ENCODE results near the gene MAGI2. TPM values are rescaled to one million over a fixed set of nuclear protein-coding genes. Genes with fewer than 3 reads are reported as not detected.

The MAGI2 gene
- total RNA-seq, 3 donors from 2014 or later (not counting 1 experiment from before 2014, with no cell fraction given), result 0.09 to 0.48 (median 0.27) TPM

DNA sequence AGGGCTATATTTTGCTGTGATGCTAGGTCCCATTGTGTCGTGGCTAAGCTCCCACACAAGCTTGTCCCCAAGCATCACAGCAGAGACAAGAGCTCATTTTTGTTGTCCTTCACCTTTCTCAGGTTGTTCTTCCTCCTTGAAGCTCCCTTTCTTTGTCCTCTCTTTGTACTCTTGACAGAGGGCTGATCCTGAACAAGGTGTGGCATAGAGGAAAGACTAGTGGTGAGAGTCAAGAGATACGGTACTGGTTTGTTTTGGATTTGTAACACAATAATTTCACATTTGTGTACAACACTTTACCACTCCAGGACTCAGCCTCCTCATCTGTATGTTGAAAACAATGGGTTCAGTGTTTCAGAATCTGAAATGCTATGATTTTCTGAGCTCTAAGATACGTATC is 41.0 kb downstream of the MAGI2 start:
- no peaks in the 10 kb centered on the region for H3K36me3 Mint-ChIP-seq
- H3K27me3 Mint-ChIP-seq (ENCODE audit: low read depth in 2 of 2), result no peaks in the 10 kb centered on the region
- H3K4me3 ChIP-seq (ENCODE audit: low read length), result no peak overlapping the region
- TF ChIP-seq, protein P1, sequence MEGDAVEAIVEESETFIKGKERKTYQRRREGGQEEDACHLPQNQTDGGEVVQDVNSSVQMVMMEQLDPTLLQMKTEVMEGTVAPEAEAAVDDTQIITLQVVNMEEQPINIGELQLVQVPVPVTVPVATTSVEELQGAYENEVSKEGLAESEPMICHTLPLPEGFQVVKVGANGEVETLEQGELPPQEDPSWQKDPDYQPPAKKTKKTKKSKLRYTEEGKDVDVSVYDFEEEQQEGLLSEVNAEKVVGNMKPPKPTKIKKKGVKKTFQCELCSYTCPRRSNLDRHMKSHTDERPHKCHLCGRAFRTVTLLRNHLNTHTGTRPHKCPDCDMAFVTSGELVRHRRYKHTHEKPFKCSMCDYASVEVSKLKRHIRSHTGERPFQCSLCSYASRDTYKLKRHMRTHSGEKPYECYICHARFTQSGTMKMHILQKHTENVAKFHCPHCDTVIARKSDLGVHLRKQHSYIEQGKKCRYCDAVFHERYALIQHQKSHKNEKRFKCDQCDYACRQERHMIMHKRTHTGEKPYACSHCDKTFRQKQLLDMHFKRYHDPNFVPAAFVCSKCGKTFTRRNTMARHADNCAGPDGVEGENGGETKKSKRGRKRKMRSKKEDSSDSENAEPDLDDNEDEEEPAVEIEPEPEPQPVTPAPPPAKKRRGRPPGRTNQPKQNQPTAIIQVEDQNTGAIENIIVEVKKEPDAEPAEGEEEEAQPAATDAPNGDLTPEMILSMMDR (IDR thresholded peaks at IDR 0.05), result no peak
- no peak overlapping the region for H3K4me3 Mint-ChIP-seq
- H3K4me1 ChIP-seq (ENCODE audit: control insufficient read depth, insufficient read depth, low read length), result no peaks in the 10 kb centered on the region
- ATAC-seq (no peak), DNase-seq (no peak)
- no peaks in the 10 kb centered on the region for H3K36me3 ChIP-seq (ENCODE audit: control insufficient read depth, insufficient read depth, low read length)
- intact Hi-C loops (cut with micrococcal nuclease), result no loop called here
- H3K27ac Mint-ChIP-seq, result no peak overlapping the region
- no peaks in the 10 kb centered on the region for H3K27me3 ChIP-seq (ENCODE audit: control insufficient read depth, insufficient read depth, low read length)
- peaks cover 11% of the 10 kb centered on the region in 2 donors for H3K9me3 Mint-ChIP-seq
- 78% methylated on average over 2 of the region's 3 CpGs for WGBS (ENCODE audit: insufficient coverage)
- H3K4me1 Mint-ChIP-seq, result no peaks in the 10 kb centered on the region
- H3K9me3 ChIP-seq (ENCODE audit: control insufficient read depth, insufficient read depth, low read length), result no peaks in the 10 kb centered on the region
- H3K27ac ChIP-seq (ENCODE audit: low read length), result no peak overlapping the region

DNA sequence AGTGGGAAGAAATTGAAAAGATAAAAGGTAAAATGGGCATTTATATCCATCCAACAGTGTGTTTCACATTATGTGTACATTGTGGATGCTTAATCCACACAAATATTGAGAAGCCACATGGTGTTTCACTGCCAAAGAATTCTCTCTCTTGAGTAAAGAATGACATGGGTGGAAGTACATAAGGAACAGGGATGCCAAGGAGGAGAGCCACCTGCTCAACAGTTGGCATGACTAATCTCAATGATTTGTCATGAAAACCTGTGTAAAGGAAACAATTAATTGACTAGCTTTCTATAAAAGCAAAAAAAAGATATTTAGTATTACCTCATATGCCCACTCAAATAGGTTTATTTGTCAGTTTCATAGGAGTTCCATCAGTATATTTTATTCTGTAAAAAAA is 43.1 kb downstream of the MAGI2 start:
- Mint-ChIP-seq H3K27ac (no peak overlapping the region), H3K9me3 (peaks cover 6 to 7% of the 10 kb centered on the region in 2 donors), H3K4me3 (no peak overlapping the region), H3K27me3 (ENCODE audit: low read depth in 2 of 2) (no peaks in the 10 kb centered on the region), H3K4me1 (no peaks in the 10 kb centered on the region), H3K36me3 (no peaks in the 10 kb centered on the region)
- no peak for DNase-seq
- Histone ChIP-seq H3K27ac (ENCODE audit: low read length) (no peak overlapping the region), H3K9me3 (ENCODE audit: control insufficient read depth, insufficient read depth, low read length) (no peaks in the 10 kb centered on the region), H3K36me3 (ENCODE audit: control insufficient read depth, insufficient read depth, low read length) (no peaks in the 10 kb centered on the region), H3K4me3 (ENCODE audit: low read length) (no peak overlapping the region), H3K4me1 (ENCODE audit: control insufficient read depth, insufficient read depth, low read length) (no peaks in the 10 kb centered on the region), H3K27me3 (ENCODE audit: control insufficient read depth, insufficient read depth, low read length) (no peaks in the 10 kb centered on the region)
- TF ChIP-seq, protein P1 (IDR thresholded peaks at IDR 0.05), result no peak
- ATAC-seq, result no peak
- intact Hi-C loops (cut with micrococcal nuclease), result no loop called here

DNA sequence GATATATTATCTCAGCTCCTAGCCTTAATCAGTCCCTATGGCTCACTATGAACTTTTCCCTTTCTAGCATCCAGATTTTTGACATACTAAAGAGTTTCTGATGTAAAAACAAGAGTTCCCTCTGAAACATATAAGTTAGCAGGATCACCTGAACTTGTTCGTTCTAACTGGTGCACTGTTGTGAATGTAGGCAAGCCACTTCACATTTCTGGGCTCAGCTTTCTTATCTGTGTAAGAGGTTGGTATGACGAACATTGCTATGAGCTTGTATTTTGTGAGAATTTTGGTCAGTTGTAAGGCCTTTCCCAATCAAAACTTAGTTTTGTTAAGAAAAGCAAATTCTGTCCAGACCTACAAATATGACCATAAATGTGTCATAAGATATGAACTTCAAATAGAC is 46.1 kb downstream of the MAGI2 start:
- Histone ChIP-seq H3K36me3 (ENCODE audit: control insufficient read depth, insufficient read depth, low read length) (no peaks in the 10 kb centered on the region), H3K4me1 (ENCODE audit: control insufficient read depth, insufficient read depth, low read length) (no peaks in the 10 kb centered on the region), H3K4me3 (ENCODE audit: low read length) (no peak overlapping the region), H3K27me3 (ENCODE audit: control insufficient read depth, insufficient read depth, low read length) (no peaks in the 10 kb centered on the region), H3K27ac (ENCODE audit: low read length) (no peak overlapping the region), H3K9me3 (ENCODE audit: control insufficient read depth, insufficient read depth, low read length) (no peaks in the 10 kb centered on the region)
- no peak overlapping the region for H3K4me3 Mint-ChIP-seq
- TF ChIP-seq, protein P1 (IDR thresholded peaks at IDR 0.05), result no peak
- no peak overlapping the region for H3K27ac Mint-ChIP-seq
- DNase-seq (no peak), ATAC-seq (no peak)
- no peaks in the 10 kb centered on the region for H3K36me3 Mint-ChIP-seq
- H3K9me3 Mint-ChIP-seq, result peaks cover 4 to 6% of the 10 kb centered on the region in 2 donors
- H3K27me3 Mint-ChIP-seq (ENCODE audit: low read depth in 2 of 2), result no peaks in the 10 kb centered on the region
- no peaks in the 10 kb centered on the region for H3K4me1 Mint-ChIP-seq
- WGBS (ENCODE audit: insufficient coverage), result 95% methylated on average over 1 of the region's 2 CpGs
- intact Hi-C loops (cut with micrococcal nuclease), result no loop called here

DNA sequence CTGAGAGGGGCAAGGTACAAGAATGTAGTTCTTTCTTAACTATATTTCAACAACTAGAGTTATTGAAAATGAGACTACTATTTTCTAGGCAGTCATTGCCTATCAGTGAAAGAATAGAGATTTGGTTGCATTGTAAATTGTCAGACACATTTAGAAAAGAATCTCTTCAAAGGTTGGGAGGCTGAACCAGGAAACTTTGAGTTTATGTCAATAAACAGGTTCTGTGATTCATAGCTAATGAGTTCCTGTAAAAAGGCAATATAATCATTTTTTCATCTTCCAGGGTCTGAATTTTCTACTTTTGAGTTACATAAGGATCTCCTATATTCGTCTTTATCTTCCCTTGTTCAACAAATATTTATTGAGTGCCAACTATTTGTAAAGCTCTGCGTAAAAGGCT is 47.1 kb downstream of the MAGI2 start:
- TF ChIP-seq, protein P1 (IDR thresholded peaks at IDR 0.05), result no peak

More for the DNA sequence above, 47.1 kb downstream of the MAGI2 start:
- 92% methylated on average over 2 of the region's 2 CpGs for WGBS (ENCODE audit: insufficient coverage)
- DNase-seq, result no peak
- H3K36me3 ChIP-seq (ENCODE audit: control insufficient read depth, insufficient read depth, low read length), result no peaks in the 10 kb centered on the region
- no peak overlapping the region for H3K4me3 ChIP-seq (ENCODE audit: low read length)
- ATAC-seq, result no peak
- intact Hi-C loops (cut with micrococcal nuclease), result no loop called here
- peaks cover 4 to 6% of the 10 kb centered on the region in 2 donors for H3K9me3 Mint-ChIP-seq
- H3K27ac Mint-ChIP-seq, result no peak overlapping the region
- H3K27me3 Mint-ChIP-seq (ENCODE audit: low read depth in 2 of 2), result no peaks in the 10 kb centered on the region
- no peaks in the 10 kb centered on the region for H3K36me3 Mint-ChIP-seq
- no peaks in the 10 kb centered on the region for H3K9me3 ChIP-seq (ENCODE audit: control insufficient read depth, insufficient read depth, low read length)
- H3K4me1 ChIP-seq (ENCODE audit: control insufficient read depth, insufficient read depth, low read length), result no peaks in the 10 kb centered on the region
- H3K4me3 Mint-ChIP-seq, result no peak overlapping the region
- no peak overlapping the region for H3K27ac ChIP-seq (ENCODE audit: low read length)
- H3K27me3 ChIP-seq (ENCODE audit: control insufficient read depth, insufficient read depth, low read length), result no peaks in the 10 kb centered on the region
- H3K4me1 Mint-ChIP-seq, result no peaks in the 10 kb centered on the region

Data from natural killer cell (primary cell).